NCI-H2081 (cell line): ENCODE measurements around the gene MYEOV.
A peak's percentile ranks its signal among the peaks of the same experiment; 100 is the strongest.

Experiments used
- DNase-seq, 2 experiments: peaks; one replicate each; lab custom pipeline; 2025; lab: John Stamatoyannopoulos, UW

The MYEOV gene

DNA sequence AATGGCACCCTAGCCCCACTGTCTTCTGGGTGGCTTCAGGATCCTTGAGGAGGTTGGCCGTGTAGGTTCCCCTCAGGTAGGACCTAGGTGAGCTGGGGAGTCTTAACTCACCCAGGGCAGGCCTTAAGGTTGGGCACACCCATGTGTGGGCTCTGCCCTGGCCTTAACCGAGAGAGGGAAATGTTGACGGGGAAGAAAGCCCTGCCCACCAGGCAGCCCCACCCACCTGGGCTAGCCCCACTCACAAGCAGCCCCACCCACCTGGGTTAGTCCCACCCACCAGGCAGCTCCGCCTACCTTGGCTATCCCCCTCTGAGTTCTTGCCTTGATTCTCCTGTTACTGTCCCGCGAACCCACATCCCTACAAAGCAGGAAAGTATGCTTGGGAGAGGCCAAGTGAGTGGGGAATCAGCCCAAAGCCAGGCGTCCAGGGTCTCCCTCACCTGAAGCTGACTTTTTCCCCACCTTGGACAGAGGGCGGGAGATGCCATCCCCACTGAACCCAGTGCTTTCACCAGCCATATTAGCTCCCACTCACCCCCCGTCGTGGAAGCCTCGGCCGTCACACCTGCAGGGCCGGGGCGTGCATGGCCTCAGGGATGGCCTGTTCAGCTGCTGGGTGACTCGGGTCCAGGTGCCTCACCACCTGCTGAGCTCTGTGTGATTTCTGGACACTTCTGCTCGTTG lies at the start of gene MYEOV:
TSS of gene MYEOV (plus strand) at position 337 of the 687 bp plus-strand sequence. CDS start 1,200 bp downstream, outside the sequence.
- no peak for DNase-seq

DNA sequence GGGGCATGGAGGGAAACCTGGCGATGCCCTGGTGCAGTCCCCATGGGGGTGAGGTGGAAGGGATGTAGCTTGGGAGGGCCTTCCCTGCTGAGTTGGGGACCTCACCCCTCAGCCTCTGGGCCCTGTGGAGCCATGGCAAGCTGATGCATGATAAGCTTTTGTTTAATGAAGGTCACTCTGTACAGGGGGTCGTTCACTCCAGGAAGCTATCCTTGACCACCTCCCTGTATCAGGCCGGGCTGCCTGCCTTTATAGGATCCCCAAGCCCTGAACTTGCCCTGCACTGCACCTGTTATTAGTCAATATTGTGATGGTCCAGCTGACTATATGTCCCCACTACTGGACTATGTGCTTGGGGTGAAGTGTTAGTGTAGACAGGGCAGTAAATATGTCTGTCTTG lies 49.7 kb upstream of the MYEOV start:
- no peak for DNase-seq

DNA sequence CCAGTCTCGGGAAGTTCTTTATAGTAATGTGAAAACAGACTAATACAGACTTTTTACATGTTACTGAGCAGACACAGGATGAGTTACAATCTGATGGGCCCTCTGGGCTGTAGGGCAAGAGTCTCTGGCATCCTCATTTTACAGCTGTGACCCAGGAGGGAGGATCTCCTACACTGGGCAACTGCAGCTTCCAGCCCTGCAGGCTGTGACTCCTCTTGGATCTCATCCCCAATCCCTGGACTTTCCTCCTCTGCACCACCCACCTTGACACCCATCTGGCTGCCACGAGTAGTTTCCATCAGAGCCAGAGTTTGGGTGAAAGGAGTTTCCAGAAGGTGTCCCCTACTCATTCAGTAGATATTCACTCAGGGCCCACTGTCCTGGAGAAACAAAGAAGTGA lies 48.9 kb upstream of the MYEOV start:
- no peak for DNase-seq

DNA sequence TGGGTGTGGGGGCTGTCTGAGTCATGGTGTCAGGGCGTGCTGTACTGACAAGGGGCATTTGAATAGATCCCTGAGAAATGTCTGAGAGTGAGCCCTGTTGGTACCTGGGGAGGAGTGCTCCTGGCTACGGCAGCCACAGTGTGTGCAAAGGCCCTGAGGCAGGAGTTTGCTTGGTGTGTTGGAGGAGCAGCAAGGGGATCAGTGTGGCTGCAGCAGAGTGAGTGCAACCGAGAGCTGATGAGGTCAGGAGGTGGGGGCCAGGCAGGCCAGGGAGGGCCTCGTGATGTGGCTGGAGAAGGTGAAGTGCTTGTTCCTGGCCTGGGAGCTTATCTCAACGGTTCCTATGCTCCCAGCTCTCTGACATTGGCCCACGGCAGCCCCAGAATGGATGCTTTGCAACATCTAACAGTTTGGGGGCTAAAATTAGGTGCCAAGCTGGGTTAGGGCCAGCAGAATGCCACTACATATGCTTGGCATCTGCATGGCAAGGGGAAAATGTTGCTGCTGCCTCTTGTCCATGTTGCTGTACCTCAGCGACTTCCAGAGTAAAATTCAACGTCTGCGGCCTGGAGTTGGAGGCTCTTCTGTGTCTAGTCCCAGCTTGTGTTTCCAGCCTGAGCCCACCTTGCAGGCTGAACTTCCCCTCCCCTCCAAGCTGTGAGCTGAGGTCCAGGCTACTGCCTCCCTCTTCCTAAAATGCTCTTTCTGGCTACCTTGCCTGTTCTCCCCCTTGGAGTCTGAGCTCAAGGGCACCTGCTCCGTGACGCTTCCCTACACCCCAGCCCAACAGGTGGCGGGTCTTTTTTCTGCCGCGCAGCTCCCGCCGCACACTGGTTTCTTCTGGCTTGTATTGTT lies 48.2 kb upstream of the MYEOV start:
- DNase-seq = no peak

DNA sequence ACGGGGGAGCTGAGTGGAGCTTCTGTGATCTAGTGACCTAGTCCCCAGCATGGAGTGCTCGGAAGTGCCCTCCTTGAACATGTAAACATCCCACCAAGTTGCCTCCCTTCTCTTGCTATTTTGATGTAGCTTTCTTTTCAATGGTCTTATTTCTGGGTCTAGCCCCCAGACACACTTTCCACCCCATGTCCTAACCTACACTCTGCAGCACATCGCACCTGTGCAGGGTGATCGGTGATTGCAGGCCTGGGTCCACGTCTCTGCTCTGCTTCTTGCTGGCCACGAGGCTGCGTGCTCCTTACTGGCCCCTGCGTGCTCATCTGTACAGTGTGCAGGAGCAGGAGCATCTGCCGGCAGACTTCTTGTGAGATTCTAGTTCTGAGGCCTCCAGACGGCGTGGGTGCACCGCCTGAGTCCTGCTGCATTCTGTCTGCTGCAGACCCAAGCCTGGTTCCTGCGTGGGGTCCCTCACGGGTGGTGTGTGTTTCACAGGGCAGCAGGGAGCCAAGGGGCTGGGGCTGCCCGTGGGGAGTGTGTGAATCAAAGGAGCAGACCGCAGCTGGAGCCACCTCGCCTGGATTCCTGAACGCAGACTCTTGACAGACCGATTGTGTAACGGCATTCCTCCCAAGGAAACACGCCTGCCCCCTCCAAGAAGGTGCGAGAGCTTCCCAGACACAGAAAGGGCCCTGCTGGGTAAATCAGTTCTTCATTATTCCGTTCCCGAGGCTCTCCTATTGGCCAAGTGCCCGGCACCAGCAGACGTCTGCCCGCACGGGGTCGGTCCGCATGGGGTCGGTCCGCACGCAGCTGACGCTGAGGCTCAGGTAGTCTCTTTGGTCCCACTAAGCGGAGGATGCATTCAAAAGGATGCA lies 44.4 kb upstream of the MYEOV start:
- no peak for DNase-seq

- DNase-seq = peak in 1 of 2 experiments; percentile 10
Measured at GRCh38 chr11:69250186-69251056, 43.5 kb upstream of the MYEOV start.

DNA sequence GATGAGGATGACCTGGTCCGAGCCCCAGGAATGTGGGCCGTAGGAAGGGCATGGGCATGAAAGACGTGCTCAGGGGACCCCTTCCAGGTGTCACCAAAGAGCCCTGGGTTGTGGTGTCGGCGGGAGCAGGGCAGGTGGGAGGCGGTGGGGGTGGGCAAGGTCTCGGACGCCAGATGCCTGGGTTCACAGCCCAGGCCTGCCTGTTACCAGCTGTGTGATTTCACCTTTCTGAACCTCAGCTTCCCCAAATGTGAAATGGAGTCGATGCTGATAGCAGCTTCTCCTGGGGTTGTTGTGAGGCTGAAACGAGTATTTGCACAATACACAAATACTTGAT lies 42.9 kb upstream of the MYEOV start:
- no peak for DNase-seq

DNA sequence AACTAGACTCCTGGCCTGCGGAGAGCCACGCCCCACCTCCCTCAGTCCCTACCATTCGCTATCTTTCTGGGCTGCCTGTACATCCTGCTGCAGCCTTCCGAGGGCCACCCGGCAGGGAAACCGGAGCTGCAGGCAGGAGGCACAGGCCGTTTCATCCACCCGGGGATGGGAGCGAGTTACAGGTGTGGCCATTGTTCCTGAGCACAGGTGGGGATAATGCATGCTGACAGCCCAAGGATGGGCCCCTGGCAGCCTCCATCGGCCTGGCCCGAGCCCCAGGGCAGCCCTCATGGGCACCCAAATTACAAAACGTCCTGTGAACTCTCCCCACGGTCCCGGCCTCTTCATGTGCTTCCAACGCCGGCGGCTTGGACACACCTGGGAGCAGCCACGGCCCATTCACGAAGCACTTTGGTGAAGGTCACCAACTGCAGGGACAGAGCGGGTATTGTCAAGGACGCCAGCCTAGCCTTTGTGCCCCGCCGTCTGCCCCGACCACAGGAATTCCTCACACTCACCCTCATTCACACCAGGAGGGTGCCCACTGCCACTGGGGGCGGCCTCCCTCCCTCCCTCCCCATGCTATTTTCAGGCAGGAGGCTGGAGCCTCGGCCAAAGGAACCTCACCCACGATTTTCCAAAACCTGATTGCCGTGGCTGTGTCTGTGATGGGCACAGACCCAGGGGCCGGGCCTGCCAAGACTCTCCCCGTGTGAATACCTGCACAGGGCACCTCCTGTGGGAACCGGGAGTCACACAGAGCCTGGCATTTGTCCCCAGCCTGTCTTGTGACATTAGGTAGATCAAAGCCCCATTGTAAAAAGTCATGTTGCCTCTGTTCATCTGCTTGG lies 42.1 kb upstream of the MYEOV start:
- no peak for DNase-seq

GRCh38 chr11:69252490-69252837 lies 41.5 kb upstream of the MYEOV start:
- no peak for DNase-seq

- no peak for DNase-seq
Measured at GRCh38 chr11:69253028-69253427, 40.9 kb upstream of the MYEOV start.

GRCh38 chr11:69257134-69257533 lies 36.8 kb upstream of the MYEOV start:
- DNase-seq = no peak

GRCh38 chr11:69257838-69258658 lies 35.9 kb upstream of the MYEOV start:
- no peak for DNase-seq

DNA sequence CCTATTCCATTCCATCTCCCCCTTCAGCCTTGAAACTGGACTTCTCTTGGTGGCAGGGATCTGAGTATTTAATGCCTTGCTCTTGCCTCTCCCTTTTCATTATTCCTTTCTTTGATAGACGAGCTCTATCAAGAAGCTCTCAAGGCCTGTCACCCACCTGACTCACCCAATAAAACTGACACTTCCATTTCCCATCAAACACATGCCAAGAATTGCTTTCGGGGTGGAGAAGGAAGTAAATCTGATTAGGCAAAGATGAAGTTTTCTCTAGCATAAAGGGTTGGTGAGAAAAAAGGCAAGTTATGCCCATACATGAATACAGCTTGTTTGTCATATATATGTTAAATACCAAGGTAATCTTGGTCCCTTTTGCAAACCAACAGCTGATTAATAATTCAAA lies 34.9 kb upstream of the MYEOV start:
- no peak for DNase-seq

GRCh38 chr11:69260622-69261021 lies 33.3 kb upstream of the MYEOV start:
- no peak for DNase-seq

- no peak for DNase-seq
Measured at GRCh38 chr11:69261116-69261515, 32.8 kb upstream of the MYEOV start.

DNA sequence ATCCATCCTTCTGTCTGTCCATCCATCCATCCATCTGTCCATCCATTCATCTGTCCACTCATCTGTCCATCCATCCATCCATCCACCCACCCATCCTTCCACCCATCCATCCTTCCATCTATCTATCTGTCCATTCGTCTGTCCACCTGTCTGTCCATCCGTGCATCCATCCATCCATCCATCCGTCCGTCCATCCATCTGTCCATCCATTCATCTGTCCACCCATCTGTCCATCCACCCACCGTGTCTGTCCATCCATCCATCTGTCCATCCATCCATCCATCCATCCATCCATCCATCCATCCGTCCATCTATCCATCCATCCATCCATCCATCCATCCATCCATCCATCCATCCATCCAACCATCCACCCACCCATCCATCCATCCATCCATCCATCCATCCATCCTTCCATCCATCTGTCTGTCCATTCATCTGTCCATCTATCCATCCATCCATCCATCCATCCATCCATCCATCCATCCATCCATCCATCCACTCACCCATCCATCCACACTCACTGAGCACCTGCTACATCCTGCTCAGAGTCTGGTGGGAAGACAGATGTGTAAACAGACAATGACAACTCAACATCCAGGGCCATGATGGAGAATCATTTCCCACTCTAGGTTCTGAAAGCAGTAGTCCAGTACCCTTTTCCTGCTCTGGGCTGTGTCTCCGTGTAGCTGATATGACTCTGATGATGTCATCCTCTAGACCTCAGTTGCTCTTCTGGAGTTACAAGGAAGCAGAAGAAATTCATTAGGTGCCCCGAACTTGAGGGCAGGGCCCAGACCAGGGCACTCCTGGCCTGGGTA lies 30.8 kb upstream of the MYEOV start:
- DNase-seq = no peak

DNA sequence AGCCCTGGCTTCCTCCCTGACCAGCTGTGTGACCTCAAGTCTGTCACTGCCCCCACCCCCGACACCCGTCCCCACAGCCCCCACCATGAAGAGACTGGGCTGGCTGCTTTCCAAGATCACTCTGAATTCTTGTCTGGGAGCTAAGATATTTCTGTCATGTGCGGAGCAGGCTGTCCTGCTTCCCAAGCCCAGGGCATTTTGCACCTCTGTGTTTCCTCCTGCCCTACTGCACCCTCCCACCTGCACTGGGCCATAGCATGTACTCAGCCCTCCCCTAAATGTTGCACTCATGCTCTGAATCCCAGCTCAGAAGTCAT lies 30.3 kb upstream of the MYEOV start:
- no peak for DNase-seq

DNA sequence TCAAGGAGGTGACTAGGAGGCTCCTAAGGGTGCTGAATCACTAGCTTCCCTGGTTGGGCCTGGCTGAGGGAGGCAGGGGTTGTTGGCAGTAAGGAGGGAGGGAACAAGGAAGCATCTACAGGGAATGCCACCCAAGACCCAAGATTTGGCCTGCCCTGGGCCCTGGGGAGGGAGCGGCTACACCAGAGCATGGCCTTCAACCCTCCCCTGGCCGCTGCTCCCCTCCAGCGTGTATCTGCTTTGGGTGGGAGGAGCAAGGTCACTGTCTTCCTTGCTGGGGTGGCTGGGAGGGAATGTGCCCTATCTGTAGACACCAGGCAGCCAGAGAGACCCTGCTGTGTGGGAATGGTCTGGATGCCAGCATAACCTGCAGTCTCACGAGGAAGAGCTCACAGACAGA lies 29.5 kb upstream of the MYEOV start:
- DNase-seq = no peak

DNA sequence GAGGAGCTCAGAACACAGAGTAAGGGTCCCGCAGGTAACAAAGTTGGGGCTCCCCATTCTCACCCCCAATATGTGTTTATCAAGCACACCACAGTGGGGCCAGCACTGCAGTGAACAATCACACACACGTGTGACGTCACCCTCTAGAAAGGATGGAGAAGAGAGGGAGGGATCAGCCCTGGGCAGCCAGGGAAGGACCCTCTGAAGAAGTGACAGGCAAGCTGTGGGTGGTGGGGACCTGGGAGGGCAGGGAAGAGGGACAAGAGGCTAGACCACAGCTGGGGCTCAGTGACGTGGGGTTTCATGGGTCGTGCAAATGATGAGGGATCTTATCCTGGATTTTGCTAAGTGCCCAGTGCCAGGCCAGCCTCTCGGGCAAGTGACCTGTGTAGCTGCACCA lies 28.7 kb upstream of the MYEOV start:
- no peak for DNase-seq
